OCI-LY7 (cell line): Measurements from ENCODE around the gene MT2A. TPM values are rescaled to one million over a fixed set of nuclear protein-coding genes. Genes with fewer than 3 reads are reported as not detected.

ENCODE experiments used
- BruUV-seq: library from RNA; stranded (reverse); fragments of 400-500 nt; replicated peaks from 2 replicates; lab custom pipeline; 2021; lab: Mats Ljungman, UMichigan
- CTCF ChIA-PET: fragments of 300-600 bp; sonication (Branson Sonifier 250); formaldehyde crosslinking; loops from one replicate; lab custom pipeline; 2022; ENCODE audit warnings: antibody characterized with exemption; ENCODE audit not compliant: unreplicated experiment; lab: Charles Lee
- POLR2A ChIA-PET: fragments of 300-600 bp; sonication (Branson Sonifier 250); formaldehyde crosslinking; loops from one replicate; lab custom pipeline; 2022; ENCODE audit warnings: antibody characterized with exemption; lab: Charles Lee
- DNase-seq: peaks from one replicate; pipeline ENCODE4 v3.0.0-alpha.2; 2015; ENCODE audit warnings: low spot score
- H2AFZ ChIP-seq: fragments of 200-600 bp; sonication (generic), shearing (Covaris generic); 2 replicates; pipeline ENCODE4 v1.6.1; 2014; ENCODE audit warnings: mild to moderate bottlenecking, antibody characterized with exemption, low read length, moderate library complexity
- H3K27ac ChIP-seq: fragments of 200-600 bp; sonication (generic); 2 replicates; pipeline ENCODE4 v1.5.1; 2014; ENCODE audit warnings: mixed run types, low read depth, mild to moderate bottlenecking, moderate library complexity, low read length, inconsistent platforms; ENCODE audit not compliant: poor library complexity, severe bottlenecking
- H3K36me3 ChIP-seq: fragments of 200-600 bp; sonication (generic); 2 replicates; pipeline ENCODE4 v1.6.1; 2014; ENCODE audit warnings: mild to moderate bottlenecking, antibody characterized with exemption, low read length, moderate library complexity, mixed read lengths; ENCODE audit not compliant: insufficient read depth
- H3K4me1 ChIP-seq: fragments of 200-600 bp; sonication (generic); 2 replicates; pipeline ENCODE4 v1.5.1; 2014; ENCODE audit warnings: mild to moderate bottlenecking, low read length; ENCODE audit not compliant: insufficient read depth, poor library complexity, severe bottlenecking
- H3K4me2 ChIP-seq: fragments of 200-600 bp; sonication (generic); 2 replicates; pipeline ENCODE4 v1.6.1; 2014; ENCODE audit warnings: mild to moderate bottlenecking, low read length
- H3K4me3 ChIP-seq: fragments of 200-600 bp; sonication (generic); 2 replicates; pipeline ENCODE4 v1.5.1; 2014; ENCODE audit warnings: mild to moderate bottlenecking, low read depth, low read length; ENCODE audit not compliant: poor library complexity, severe bottlenecking
- H3K79me2 ChIP-seq: fragments of 200-600 bp; sonication (generic); 2 replicates; pipeline ENCODE4 v1.6.1; 2016; ENCODE audit warnings: low read depth, mild to moderate bottlenecking, low read length, moderate library complexity, mixed read lengths; ENCODE audit not compliant: insufficient read depth
- H3K9me2 ChIP-seq: fragments of 200-600 bp; sonication (generic); 2 replicates; pipeline ENCODE4 v1.6.1; 2016; ENCODE audit warnings: mild to moderate bottlenecking, low read length, mixed read lengths; ENCODE audit not compliant: insufficient read depth
- H3K9me3 ChIP-seq: fragments of 200-600 bp; sonication (generic); 2 replicates; pipeline ENCODE4 v1.6.1; 2014; ENCODE audit warnings: mild to moderate bottlenecking, mixed run types, low read length, mixed read lengths
- H4K20me1 ChIP-seq: fragments of 200-600 bp; sonication (generic); 2 replicates; pipeline ENCODE4 v1.6.1; 2014; ENCODE audit warnings: mild to moderate bottlenecking, antibody characterized with exemption, low read length, moderate library complexity, mixed read lengths; ENCODE audit not compliant: insufficient read depth
- EZH2phosphoT487 ChIP-seq: fragments of 200-600 bp; sonication (generic); IDR thresholded peaks from 2 replicates; pipeline ENCODE4 v1.6.1; 2018; ENCODE audit warnings: low read depth, borderline replicate concordance, mild to moderate bottlenecking, mixed run types, antibody characterized with exemption, low read length, moderate library complexity, mixed read lengths
- intact Hi-C: fragments of 100-400 bp; cut with micrococcal nuclease; formaldehyde crosslinking; loops from one replicate; pipeline ENCODE4 v1.10.0; 2022; ENCODE audit not compliant: unreplicated experiment
- total RNA-seq, 2 experiments: library from RNA; depleted of rRNA in 1 of 2; stranded (reverse); fragments of >200 nt in 1 of 2; shearing (Covaris generic) in 1 of 2; gene quantifications; 2 replicates each; pipeline ENCODE4 v1.2.3, GENCODE V29; 2014 to 2022
- TF ChIP-seq, protein P1 (sequence below): fragments of 200-600 bp; sonication (generic); conservative IDR thresholded peaks from 2 replicates; pipeline ENCODE4 v1.5.1; 2014; ENCODE audit warnings: mild to moderate bottlenecking, antibody characterized with exemption, low read length, moderate library complexity, mixed read lengths

The MT2A gene
- total RNA-seq, 2 experiments from 2014 or later = 9.3 to 27.2 TPM

DNA sequence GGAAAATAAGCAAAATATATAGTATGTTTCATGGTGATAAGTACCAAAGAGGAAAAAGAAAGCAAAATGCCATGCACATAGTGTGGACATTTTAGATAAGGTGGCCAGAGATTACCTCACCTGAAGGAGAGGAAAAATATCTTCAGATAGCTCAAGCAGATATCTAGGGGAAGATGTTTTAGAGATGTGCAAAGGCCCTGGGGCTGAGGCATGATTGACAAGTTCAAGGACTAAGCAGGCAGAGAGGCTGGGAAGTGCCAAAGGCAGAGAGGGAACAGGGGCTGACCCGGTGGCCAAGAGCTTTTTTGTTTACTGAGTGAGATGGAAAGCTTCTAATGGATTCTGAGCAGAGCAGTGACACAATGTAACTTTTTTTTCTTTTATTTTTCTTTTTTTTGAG lies 47.9 kb upstream of the MT2A start:
- BruUV-seq = no TSS peak
- CTCF ChIA-PET = no interaction called here
- no peak for DNase-seq
- Histone ChIP-seq H3K9me3 (no peaks in the 10 kb centered on the region), H3K27ac (no peak overlapping the region), H3K9me2 (no peaks in the 10 kb centered on the region), H3K4me3 (no peak overlapping the region), H3K4me2 (no peak overlapping the region), H3K36me3 (no peaks in the 10 kb centered on the region), H3K79me2 (no peaks in the 10 kb centered on the region), H4K20me1 (no peaks in the 10 kb centered on the region), H3K4me1 (no peaks in the 10 kb centered on the region), H2AFZ (no peak overlapping the region)
- intact Hi-C loops = no loop called here
- POLR2A ChIA-PET = interaction anchor here (0.6 to 1.1 kb wide), 4 partner anchors 9 to 142 kb away, joined by 3 to 4 read pairs (median 3); no protein-coding TSS in a partner anchor
- TF ChIP-seq EZH2phosphoT487 = no peak
- TF ChIP-seq, protein P1, sequence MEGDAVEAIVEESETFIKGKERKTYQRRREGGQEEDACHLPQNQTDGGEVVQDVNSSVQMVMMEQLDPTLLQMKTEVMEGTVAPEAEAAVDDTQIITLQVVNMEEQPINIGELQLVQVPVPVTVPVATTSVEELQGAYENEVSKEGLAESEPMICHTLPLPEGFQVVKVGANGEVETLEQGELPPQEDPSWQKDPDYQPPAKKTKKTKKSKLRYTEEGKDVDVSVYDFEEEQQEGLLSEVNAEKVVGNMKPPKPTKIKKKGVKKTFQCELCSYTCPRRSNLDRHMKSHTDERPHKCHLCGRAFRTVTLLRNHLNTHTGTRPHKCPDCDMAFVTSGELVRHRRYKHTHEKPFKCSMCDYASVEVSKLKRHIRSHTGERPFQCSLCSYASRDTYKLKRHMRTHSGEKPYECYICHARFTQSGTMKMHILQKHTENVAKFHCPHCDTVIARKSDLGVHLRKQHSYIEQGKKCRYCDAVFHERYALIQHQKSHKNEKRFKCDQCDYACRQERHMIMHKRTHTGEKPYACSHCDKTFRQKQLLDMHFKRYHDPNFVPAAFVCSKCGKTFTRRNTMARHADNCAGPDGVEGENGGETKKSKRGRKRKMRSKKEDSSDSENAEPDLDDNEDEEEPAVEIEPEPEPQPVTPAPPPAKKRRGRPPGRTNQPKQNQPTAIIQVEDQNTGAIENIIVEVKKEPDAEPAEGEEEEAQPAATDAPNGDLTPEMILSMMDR = no peak

DNA sequence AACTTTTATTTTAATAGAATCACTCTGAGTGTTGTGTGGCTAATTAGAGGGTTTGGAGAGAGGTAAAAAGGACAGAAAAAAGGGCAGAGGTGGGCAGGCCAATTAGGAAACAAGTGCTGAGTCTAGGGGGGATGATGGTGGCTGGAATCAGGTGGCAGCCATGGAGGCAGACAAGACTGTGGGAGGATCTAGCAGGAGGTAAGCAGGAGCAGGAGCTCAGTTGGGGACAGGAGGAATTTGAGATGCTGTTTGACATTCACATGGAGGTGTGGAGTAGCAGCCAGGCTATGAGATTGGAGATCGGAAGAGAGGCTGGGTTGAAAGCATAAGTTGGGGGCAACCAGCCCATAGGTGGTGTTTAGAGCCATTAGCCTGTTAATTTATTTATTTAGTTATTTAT lies 47.3 kb upstream of the MT2A start:
- CTCF ChIA-PET = no interaction called here
- POLR2A ChIA-PET = interaction anchor here (0.7 to 1.2 kb wide), 4 partner anchors 8 to 238 kb away, joined by 3 to 7 read pairs (median 4); no protein-coding TSS in a partner anchor
- BruUV-seq = no TSS peak

More for the DNA sequence above, 47.3 kb upstream of the MT2A start:
- Histone ChIP-seq H3K9me3 (no peaks in the 10 kb centered on the region), H3K79me2 (no peaks in the 10 kb centered on the region), H3K27ac (no peak overlapping the region), H3K4me2 (no peak overlapping the region), H3K36me3 (no peaks in the 10 kb centered on the region), H3K4me1 (no peaks in the 10 kb centered on the region), H4K20me1 (no peaks in the 10 kb centered on the region), H3K4me3 (no peak overlapping the region), H2AFZ (no peak overlapping the region), H3K9me2 (no peaks in the 10 kb centered on the region)
- no peak for TF ChIP-seq EZH2phosphoT487
- TF ChIP-seq, protein P1 = no peak
- no peak for DNase-seq
- intact Hi-C loops = no loop called here
